A673 (cell line): ENCODE data around the gene EPRS1.

ENCODE experiments used
- CTCF ChIP-seq: fragments of 300-800, 200-600 bp; sonication (generic); conservative IDR thresholded peaks from 2 replicates; pipeline ENCODE4 v1.5.1; 2017; ENCODE audit warnings: low read depth, mild to moderate bottlenecking, antibody characterized with exemption, low read length, moderate library complexity, mixed read lengths
- EZH2 ChIP-seq: fragments of 200-600 bp; sonication (generic); IDR thresholded peaks from 2 replicates; pipeline ENCODE4 v1.6.1; 2017; ENCODE audit warnings: borderline replicate concordance, low read depth, mild to moderate bottlenecking, mixed read lengths, antibody characterized with exemption, low read length; ENCODE audit not compliant: poor library complexity, severe bottlenecking

- TF ChIP-seq CTCF (no peak), EZH2 (no peak)
These were observed 38.9 kb downstream of the EPRS1 start for GRCh38 chr1:220007438-220007837.
